HEK293 (cell line): Measurements from ENCODE around the gene ZNF234.

Experiments
- BCL11B ChIP-seq: fragments of 450-650 bp; formaldehyde crosslinking; IDR thresholded peaks from 2 replicates; pipeline ENCODE4 v1.5.1; 2016; ENCODE audit warnings: low read depth, missing biosample characterization, missing genetic modification characterization
- CTCF ChIP-seq: fragments of 450-650 bp; formaldehyde crosslinking; IDR thresholded peaks from 2 replicates; pipeline ENCODE4 v1.5.1; 2016; ENCODE audit warnings: missing biosample characterization, missing genetic modification characterization
- KLF16 ChIP-seq: fragments of 450-650 bp; formaldehyde crosslinking; IDR thresholded peaks from 2 replicates; pipeline ENCODE4 v1.5.1; 2017; ENCODE audit warnings: missing biosample characterization, missing genetic modification characterization
- KLF7 ChIP-seq: fragments of 450-650 bp; formaldehyde crosslinking; IDR thresholded peaks from 2 replicates; pipeline ENCODE4 v1.5.1; 2016; ENCODE audit warnings: missing biosample characterization, missing genetic modification characterization, borderline replicate concordance
- MYNN ChIP-seq: fragments of 450-650 bp; formaldehyde crosslinking; IDR thresholded peaks from 2 replicates; pipeline ENCODE4 v1.5.1; 2016; ENCODE audit warnings: missing biosample characterization, missing genetic modification characterization, borderline replicate concordance
- OSR2 ChIP-seq: fragments of 450-650 bp; formaldehyde crosslinking; IDR thresholded peaks from 2 replicates; pipeline ENCODE4 v1.5.1; 2016; ENCODE audit warnings: missing biosample characterization, missing genetic modification characterization
- PRDM6 ChIP-seq: fragments of 450-650 bp; formaldehyde crosslinking; IDR thresholded peaks from 2 replicates; pipeline ENCODE4 v1.5.1; 2017; ENCODE audit warnings: missing biosample characterization, missing genetic modification characterization
- RBAK ChIP-seq: fragments of 450-650 bp; formaldehyde crosslinking; IDR thresholded peaks from 2 replicates; pipeline ENCODE4 v1.5.1; 2016; ENCODE audit warnings: missing biosample characterization, missing genetic modification characterization
- SP2 ChIP-seq: fragments of 450-650 bp; formaldehyde crosslinking; IDR thresholded peaks from 2 replicates; pipeline ENCODE4 v1.5.1; 2016; ENCODE audit warnings: missing biosample characterization, missing genetic modification characterization
- TRIM28 ChIP-seq: IDR thresholded peaks from 2 replicates; pipeline ENCODE4 v1.6.1; 2011; ENCODE audit warnings: low read length, control low read depth, borderline replicate concordance
- WT1 ChIP-seq: fragments of 450-650 bp; formaldehyde crosslinking; IDR thresholded peaks from 2 replicates; pipeline ENCODE4 v1.5.1; 2016; ENCODE audit warnings: missing biosample characterization, missing genetic modification characterization
- ZBTB44 ChIP-seq: fragments of 450-650 bp; IDR thresholded peaks from 2 replicates; pipeline ENCODE4 v1.5.1; 2018; ENCODE audit warnings: missing biosample characterization, mild to moderate bottlenecking, missing genetic modification characterization
- ZBTB48 ChIP-seq: fragments of 450-650 bp; formaldehyde crosslinking; IDR thresholded peaks from 2 replicates; pipeline ENCODE4 v1.5.1; 2016; ENCODE audit warnings: missing biosample characterization, missing genetic modification characterization
- ZBTB8A ChIP-seq: fragments of 450-650 bp; formaldehyde crosslinking; IDR thresholded peaks from 2 replicates; pipeline ENCODE4 v1.5.1; 2016; ENCODE audit warnings: missing biosample characterization, missing genetic modification characterization
- ZFHX2 ChIP-seq: fragments of 450-650 bp; formaldehyde crosslinking; conservative IDR thresholded peaks from 2 replicates; pipeline ENCODE4 v1.5.1; 2016; ENCODE audit warnings: missing biosample characterization, missing genetic modification characterization
- ZNF133 ChIP-seq: fragments of 450-650 bp; formaldehyde crosslinking; IDR thresholded peaks from 2 replicates; pipeline ENCODE4 v1.5.1; 2016; ENCODE audit warnings: missing biosample characterization, missing genetic modification characterization
- ZNF169 ChIP-seq: fragments of 450-650 bp; formaldehyde crosslinking; IDR thresholded peaks from 2 replicates; pipeline ENCODE4 v1.5.1; 2016; ENCODE audit warnings: missing biosample characterization, missing genetic modification characterization
- ZNF174 ChIP-seq: fragments of 450-650 bp; formaldehyde crosslinking; IDR thresholded peaks from 2 replicates; pipeline ENCODE4 v1.5.0; 2017; ENCODE audit warnings: missing biosample characterization, mild to moderate bottlenecking, missing genetic modification characterization
- ZNF18 ChIP-seq: fragments of 450-650 bp; formaldehyde crosslinking; IDR thresholded peaks from 2 replicates; pipeline ENCODE4 v1.5.1; 2016; ENCODE audit warnings: missing biosample characterization, missing genetic modification characterization
- ZNF184 ChIP-seq: fragments of 450-650 bp; IDR thresholded peaks from 2 replicates; pipeline ENCODE4 v1.5.1; 2018; ENCODE audit warnings: missing biosample characterization, mild to moderate bottlenecking, missing genetic modification characterization
- ZNF221 ChIP-seq: fragments of 450-650 bp; formaldehyde crosslinking; IDR thresholded peaks from 2 replicates; pipeline ENCODE4 v1.5.1; 2017; ENCODE audit warnings: missing biosample characterization, missing genetic modification characterization, borderline replicate concordance
- ZNF23 ChIP-seq: fragments of 450-650 bp; formaldehyde crosslinking; IDR thresholded peaks from 2 replicates; pipeline ENCODE4 v1.5.1; 2016; ENCODE audit warnings: missing biosample characterization, missing genetic modification characterization, borderline replicate concordance
- ZNF239 ChIP-seq: fragments of 450-650 bp; formaldehyde crosslinking; IDR thresholded peaks from 2 replicates; pipeline ENCODE4 v1.5.1; 2016; ENCODE audit warnings: missing biosample characterization, missing genetic modification characterization
- ZNF426 ChIP-seq: fragments of 450-650 bp; formaldehyde crosslinking; IDR thresholded peaks from 2 replicates; pipeline ENCODE4 v1.5.1; 2017; ENCODE audit warnings: missing biosample characterization, missing genetic modification characterization, mild to moderate bottlenecking, inconsistent platforms, moderate library complexity
- ZNF488 ChIP-seq: fragments of 450-650 bp; formaldehyde crosslinking; IDR thresholded peaks from 2 replicates; pipeline ENCODE4 v1.5.1; 2016; ENCODE audit warnings: missing biosample characterization, missing genetic modification characterization
- ZNF544 ChIP-seq: fragments of 450-650 bp; formaldehyde crosslinking; IDR thresholded peaks from 2 replicates; pipeline ENCODE4 v1.5.0; 2017; ENCODE audit warnings: missing biosample characterization, missing genetic modification characterization
- ZNF558 ChIP-seq: fragments of 450-650 bp; formaldehyde crosslinking; IDR thresholded peaks from 2 replicates; pipeline ENCODE4 v1.5.1; 2016; ENCODE audit warnings: missing biosample characterization, missing genetic modification characterization
- ZNF600 ChIP-seq: fragments of 450-650 bp; formaldehyde crosslinking; IDR thresholded peaks from 2 replicates; pipeline ENCODE4 v1.5.1; 2016; ENCODE audit warnings: missing biosample characterization, missing genetic modification characterization
- ZNF660 ChIP-seq: fragments of 450-650 bp; IDR thresholded peaks from 2 replicates; pipeline ENCODE4 v1.5.1; 2018; ENCODE audit warnings: missing biosample characterization, mild to moderate bottlenecking, missing genetic modification characterization
- ZNF701 ChIP-seq: fragments of 450-650 bp; formaldehyde crosslinking; IDR thresholded peaks from 2 replicates; pipeline ENCODE4 v1.5.1; 2016; ENCODE audit warnings: missing biosample characterization, missing genetic modification characterization
- ZNF776 ChIP-seq: fragments of 450-650 bp; formaldehyde crosslinking; IDR thresholded peaks from 2 replicates; pipeline ENCODE4 v1.5.0; 2017; ENCODE audit warnings: missing biosample characterization, missing genetic modification characterization, borderline replicate concordance
- ZNF792 ChIP-seq: fragments of 450-650 bp; formaldehyde crosslinking; IDR thresholded peaks from 2 replicates; pipeline ENCODE4 v1.5.1; 2016; ENCODE audit warnings: missing biosample characterization, missing genetic modification characterization
- ZSCAN4 ChIP-seq: fragments of 450-650 bp; formaldehyde crosslinking; IDR thresholded peaks from 2 replicates; pipeline ENCODE4 v1.5.1; 2017; ENCODE audit warnings: missing biosample characterization, missing genetic modification characterization

ZNF234 gene

GRCh38 chr19:44113138-44113783 lies 28.1 kb upstream of the ZNF234 start, which contains the start of gene ZNF225 (continued):
- TF ChIP-seq KLF7 (tag by site-specific recombination), result no peak; the same call in 1 of the 2 replicates
- peak; percentile 41; the same call in 1 of the 2 replicates for TF ChIP-seq WT1 (tag by site-specific recombination)
- TF ChIP-seq PRDM6, result no peak
- TF ChIP-seq ZNF169 (tag by site-specific recombination), result 0 out of 2 replicates have a peak, but pooled peaks have one; percentile 49
- TF ChIP-seq OSR2 (tag by site-specific recombination), result no peak; the same call in 1 of the 2 replicates
- peak; percentile 68 for TF ChIP-seq SP2 (tag by site-specific recombination)
- TF ChIP-seq ZNF776 (tag by site-specific recombination), result no peak
- no peak for TF ChIP-seq ZNF23 (tag by site-specific recombination)
- TF ChIP-seq ZNF701, result no peak
- no peak for TF ChIP-seq ZNF488 (tag by site-specific recombination)
- TF ChIP-seq CTCF (tag by site-specific recombination), result peak; percentile 79; the same call in 1 of the 2 replicates
- TF ChIP-seq ZNF184, result no peak
- TF ChIP-seq ZNF792 (tag by site-specific recombination), result no peak
- peak; percentile 88 for TF ChIP-seq ZNF660 (tag by site-specific recombination)
- no peak for TF ChIP-seq ZNF174 (tag by site-specific recombination)
- TF ChIP-seq ZBTB48, result peak; percentile 90; the same call in 1 of the 2 replicates
- TF ChIP-seq ZNF600, result peak; percentile 96
- TF ChIP-seq RBAK (tag by site-specific recombination), result no peak
- TF ChIP-seq KLF16, result peak; percentile 47; the same call in 1 of the 2 replicates
- no peak for TF ChIP-seq ZNF18 (tag by site-specific recombination)
- peak; percentile 27; the same call in 1 of the 2 replicates for TF ChIP-seq ZNF558 (tag by site-specific recombination)
- TF ChIP-seq ZNF221 (tag by site-specific recombination), result no peak
- TF ChIP-seq ZNF544 (tag by site-specific recombination), result no peak
- TF ChIP-seq ZNF133, result no peak
- TF ChIP-seq ZBTB44 (tag by site-specific recombination), result peak; percentile 80
- no peak; the same call in none of the 2 replicates for TF ChIP-seq ZFHX2 (tag by site-specific recombination)
- no peak; the same call in 1 of the 2 replicates for TF ChIP-seq ZSCAN4 (tag by site-specific recombination)
- TF ChIP-seq MYNN (tag by site-specific recombination), result no peak
- peak; percentile 95 for TF ChIP-seq BCL11B (tag by site-specific recombination)
- no peak for TF ChIP-seq ZNF426 (tag by site-specific recombination)
- no peak for TF ChIP-seq ZNF239 (tag by site-specific recombination)
- peak; percentile 47 for TF ChIP-seq ZBTB8A (tag by site-specific recombination)
- no peak for TF ChIP-seq TRIM28
